HCT116 (cell line): ENCODE data around the gene KAZN.

Experiments used
- CTCF ChIP-seq, 3 experiments: fragments of 200-600 bp in 1 of 3; sonication (generic) in 1 of 3; IDR thresholded peaks in 2 of 3; conservative IDR thresholded peaks in 1 of 3; 2 replicates each; pipeline ENCODE4 v1.5.1; 2012 to 2017; ENCODE audit warnings: low read depth in 2 of 3, low read length in 2 of 3, antibody characterized with exemption in 1 of 3, borderline replicate concordance in 1 of 3, control low read depth in 1 of 3, mild to moderate bottlenecking in 1 of 3, mixed read lengths in 1 of 3, mixed run types in 1 of 3, moderate library complexity in 1 of 3; ENCODE audit not compliant: insufficient read depth in 1 of 3
- EZH2phosphoT487 ChIP-seq: fragments of 200-600 bp; IDR thresholded peaks from 2 replicates; pipeline ENCODE4 v1.6.1; 2018; ENCODE audit warnings: antibody characterized with exemption, borderline replicate concordance
- JUND ChIP-seq: IDR thresholded peaks from 2 replicates; pipeline ENCODE4 v1.6.1; 2012
- REST ChIP-seq: IDR thresholded peaks from 2 replicates; pipeline ENCODE4 v1.6.1; 2012; ENCODE audit warnings: low read depth

- TF ChIP-seq REST (no peak), EZH2phosphoT487 (no peak), CTCF (IDR thresholded peaks at IDR 0.05 in 2 of 3, conservative IDR thresholded peaks at IDR 0.05 in 1 of 3; ENCODE audit: borderline replicate concordance in 1 of 3, insufficient read depth in 1 of 3, low read depth in 2 of 3, low read length in 2 of 3) (no peak), JUND (no peak)
Observed at GRCh38 chr1:14666962-14667650, 68.6 kb downstream of the KAZN start.
